HEK293 (cell line): ENCODE results near the gene PYDC1.

Experiments
- CTCF ChIA-PET: fragments of 350-600 bp; formaldehyde crosslinking; extraction: SDS; loops from one replicate; lab custom pipeline; 2021; ENCODE audit warnings: antibody characterized with exemption; lab: Yijun Ruan, JAX
- POLR2A ChIA-PET: fragments of 300-600 bp; formaldehyde crosslinking; extraction: SDS; loops from one replicate; lab custom pipeline; 2020; ENCODE audit warnings: antibody characterized with exemption, inconsistent platforms; lab: Yijun Ruan, JAX
- H3K27ac ChIP-seq: fragments of 200-500 bp; sonication (Bioruptor generic); 2 replicates; pipeline ENCODE4 v1.5.1; 2014; ENCODE audit warnings: low read depth, low read length, control low read depth, inconsistent platforms; ENCODE audit errors: extremely low read depth
- H3K36me3 ChIP-seq, 2 experiments: fragments of 200-500 bp in 1 of 2; sonication (Bioruptor generic) in 1 of 2; 1 replicate in 1 of 2; 2 replicates in 1 of 2; pipeline ENCODE4 v1.5.1; 2014 to 2017; ENCODE audit warnings: inconsistent platforms in 2 of 2, low read length in 2 of 2; ENCODE audit not compliant: control insufficient read depth in 2 of 2, insufficient read depth in 1 of 2
- H3K4me1 ChIP-seq: fragments of 200-500 bp; sonication (Bioruptor generic); 2 replicates; pipeline ENCODE4 v1.5.1; 2014; ENCODE audit warnings: mild to moderate bottlenecking, low read length, inconsistent platforms; ENCODE audit not compliant: control insufficient read depth, insufficient read depth
- H3K4me3 ChIP-seq: 2 replicates; pipeline ENCODE4 v1.5.1; 2011; ENCODE audit warnings: low read depth, mild to moderate bottlenecking, control low read depth, low read length, moderate library complexity
- H3K9me3 ChIP-seq: fragments of 200-500 bp; sonication (Bioruptor generic); 2 replicates; pipeline ENCODE4 v1.5.1; 2014; ENCODE audit warnings: low read depth, low read length, inconsistent platforms; ENCODE audit not compliant: control insufficient read depth, insufficient read depth
- BCL11B ChIP-seq: fragments of 450-650 bp; formaldehyde crosslinking; IDR thresholded peaks from 2 replicates; pipeline ENCODE4 v1.5.1; 2016; ENCODE audit warnings: low read depth, missing biosample characterization, missing genetic modification characterization
- GLI2 ChIP-seq: fragments of 450-650 bp; formaldehyde crosslinking; IDR thresholded peaks from 2 replicates; pipeline ENCODE4; 2017; ENCODE audit warnings: missing biosample characterization, missing genetic modification characterization, low read depth, borderline replicate concordance
- GLIS1 ChIP-seq: fragments of 450-650 bp; formaldehyde crosslinking; IDR thresholded peaks from 2 replicates; pipeline ENCODE4 v1.5.1; 2016; ENCODE audit warnings: missing biosample characterization, missing genetic modification characterization
- GLIS2 ChIP-seq: fragments of 450-650 bp; formaldehyde crosslinking; IDR thresholded peaks from 2 replicates; pipeline ENCODE4 v1.5.1; 2016; ENCODE audit warnings: missing biosample characterization, missing genetic modification characterization
- HOXC10 ChIP-seq: sonication (generic); formaldehyde crosslinking; IDR thresholded peaks from 2 replicates; pipeline ENCODE4 v1.8.1; 2023; ENCODE audit warnings: mild to moderate bottlenecking, missing genetic modification reagents
- PRDM4 ChIP-seq: fragments of 450-650 bp; formaldehyde crosslinking; IDR thresholded peaks from 2 replicates; pipeline ENCODE4 v1.5.1; 2017; ENCODE audit warnings: missing biosample characterization, missing genetic modification characterization
- TRIM28 ChIP-seq: IDR thresholded peaks from 2 replicates; pipeline ENCODE4 v1.6.1; 2011; ENCODE audit warnings: low read length, control low read depth, borderline replicate concordance
- ZFP3 ChIP-seq: fragments of 450-650 bp; formaldehyde crosslinking; IDR thresholded peaks from 2 replicates; pipeline ENCODE4 v1.5.1; 2016; ENCODE audit warnings: low read depth, missing biosample characterization, missing genetic modification characterization
- ZIC2 ChIP-seq: fragments of 450-650 bp; formaldehyde crosslinking; IDR thresholded peaks from 2 replicates; pipeline ENCODE4 v1.5.1; 2016; ENCODE audit warnings: missing biosample characterization, missing genetic modification characterization
- ZNF16 ChIP-seq: fragments of 450-650 bp; formaldehyde crosslinking; IDR thresholded peaks from 2 replicates; pipeline ENCODE4 v1.5.1; 2016; ENCODE audit warnings: low read depth, missing biosample characterization, missing genetic modification characterization
- ZNF18 ChIP-seq: fragments of 450-650 bp; formaldehyde crosslinking; IDR thresholded peaks from 2 replicates; pipeline ENCODE4 v1.5.1; 2016; ENCODE audit warnings: missing biosample characterization, missing genetic modification characterization
- ZNF391 ChIP-seq: fragments of 450-650 bp; formaldehyde crosslinking; IDR thresholded peaks from 2 replicates; pipeline ENCODE4 v1.5.1; 2016; ENCODE audit warnings: low read depth, missing biosample characterization, missing genetic modification characterization, borderline replicate concordance
- ZNF48 ChIP-seq: fragments of 450-650 bp; formaldehyde crosslinking; IDR thresholded peaks from 2 replicates; pipeline ENCODE4 v1.5.1; 2016; ENCODE audit warnings: missing biosample characterization, missing genetic modification characterization
- ZNF521 ChIP-seq: fragments of 450-650 bp; formaldehyde crosslinking; IDR thresholded peaks from 2 replicates; pipeline ENCODE4 v1.5.1; 2017; ENCODE audit warnings: missing biosample characterization, mild to moderate bottlenecking, missing genetic modification characterization
- ZNF530 ChIP-seq: fragments of 450-650 bp; formaldehyde crosslinking; IDR thresholded peaks from 2 replicates; pipeline ENCODE4 v1.5.1; 2016; ENCODE audit warnings: low read depth, missing biosample characterization, missing genetic modification characterization
- ZNF596 ChIP-seq: fragments of 450-650 bp; IDR thresholded peaks from 2 replicates; pipeline ENCODE4 v1.5.0; 2018; ENCODE audit warnings: missing biosample characterization, mild to moderate bottlenecking, missing genetic modification characterization, moderate library complexity
- ZNF677 ChIP-seq: fragments of 450-650 bp; IDR thresholded peaks from 2 replicates; pipeline ENCODE4 v1.5.0; 2018; ENCODE audit warnings: missing biosample characterization, mild to moderate bottlenecking, missing genetic modification characterization, moderate library complexity
- ZNF704 ChIP-seq: fragments of 450-650 bp; formaldehyde crosslinking; IDR thresholded peaks from 2 replicates; pipeline ENCODE4 v1.5.1; 2016; ENCODE audit warnings: missing biosample characterization, missing genetic modification characterization
- ZNF785 ChIP-seq: fragments of 450-650 bp; formaldehyde crosslinking; IDR thresholded peaks from 2 replicates; pipeline ENCODE4 v1.5.1; 2016; ENCODE audit warnings: missing biosample characterization, missing genetic modification characterization
- TF ChIP-seq, protein P1 (sequence below): fragments of 450-650 bp; formaldehyde crosslinking; optimal IDR thresholded peaks from 2 replicates; pipeline ENCODE3; 2016; ENCODE audit warnings: missing biosample characterization, mild to moderate bottlenecking, missing genetic modification characterization
- TF ChIP-seq, protein P2 (sequence below): fragments of 450-650 bp; formaldehyde crosslinking; IDR thresholded peaks from 2 replicates; pipeline ENCODE4 v1.5.1; 2016; ENCODE audit warnings: missing biosample characterization, missing genetic modification characterization
- TF ChIP-seq, protein P3 (sequence below): fragments of 450-650 bp; formaldehyde crosslinking; IDR thresholded peaks from 2 replicates; pipeline ENCODE4 v1.5.1; 2016; ENCODE audit warnings: missing biosample characterization, missing genetic modification characterization
- TF ChIP-seq, protein P4 (sequence below): fragments of 450-650 bp; formaldehyde crosslinking; IDR thresholded peaks from 2 replicates; pipeline ENCODE4 v1.5.1; 2017; ENCODE audit warnings: missing biosample characterization, missing genetic modification characterization

PYDC1 gene

GRCh38 chr16:31189412-31189778 lies 27.5 kb downstream of the PYDC1 start:
- Histone ChIP-seq H3K4me3 (no peak overlapping the region), H3K36me3 (peaks cover 87 to 100% of the 10 kb centered on the region in 2 experiments), H3K9me3 (no peaks in the 10 kb centered on the region), H3K4me1 (no peaks in the 10 kb centered on the region), H3K27ac (no peak overlapping the region)
- ChIA-PET POLR2A (interaction anchor here (0.7 to 3.1 kb wide), 4 partner anchors 9 to 47 kb away, joined by 3 to 25 read pairs (median 6); partner anchors contain the start of genes FUS and PYCARD), CTCF (no interaction called here)
- TF ChIP-seq, protein P1, sequence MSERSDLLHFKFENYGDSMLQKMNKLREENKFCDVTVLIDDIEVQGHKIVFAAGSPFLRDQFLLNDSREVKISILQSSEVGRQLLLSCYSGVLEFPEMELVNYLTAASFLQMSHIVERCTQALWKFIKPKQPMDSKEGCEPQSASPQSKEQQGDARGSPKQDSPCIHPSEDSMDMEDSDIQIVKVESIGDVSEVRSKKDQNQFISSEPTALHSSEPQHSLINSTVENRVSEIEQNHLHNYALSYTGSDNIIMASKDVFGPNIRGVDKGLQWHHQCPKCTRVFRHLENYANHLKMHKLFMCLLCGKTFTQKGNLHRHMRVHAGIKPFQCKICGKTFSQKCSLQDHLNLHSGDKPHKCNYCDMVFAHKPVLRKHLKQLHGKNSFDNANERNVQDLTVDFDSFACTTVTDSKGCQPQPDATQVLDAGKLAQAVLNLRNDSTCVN (tag by site-specific recombination): no peak
- no peak for TF ChIP-seq ZNF521 (tag by site-specific recombination)
- TF ChIP-seq ZNF596: no peak
- no peak for TF ChIP-seq ZNF677
- no peak for TF ChIP-seq HOXC10 (CRISPR knock-in tag)
- no peak for TF ChIP-seq ZNF48 (tag by site-specific recombination)
- TF ChIP-seq, protein P2, sequence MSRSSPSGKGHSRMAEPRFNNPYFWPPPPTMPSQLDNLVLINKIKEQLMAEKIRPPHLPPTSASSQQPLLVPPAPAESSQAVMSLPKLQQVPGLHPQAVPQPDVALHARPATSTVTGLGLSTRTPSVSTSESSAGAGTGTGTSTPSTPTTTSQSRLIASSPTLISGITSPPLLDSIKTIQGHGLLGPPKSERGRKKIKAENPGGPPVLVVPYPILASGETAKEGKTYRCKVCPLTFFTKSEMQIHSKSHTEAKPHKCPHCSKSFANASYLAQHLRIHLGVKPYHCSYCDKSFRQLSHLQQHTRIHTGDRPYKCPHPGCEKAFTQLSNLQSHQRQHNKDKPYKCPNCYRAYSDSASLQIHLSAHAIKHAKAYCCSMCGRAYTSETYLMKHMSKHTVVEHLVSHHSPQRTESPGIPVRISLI (tag by site-specific recombination): no peak
- no peak for TF ChIP-seq ZFP3 (tag by site-specific recombination)
- TF ChIP-seq ZNF530: no peak
- no peak for TF ChIP-seq ZNF391 (tag by site-specific recombination)
- TF ChIP-seq ZNF16: no peak

DNA sequence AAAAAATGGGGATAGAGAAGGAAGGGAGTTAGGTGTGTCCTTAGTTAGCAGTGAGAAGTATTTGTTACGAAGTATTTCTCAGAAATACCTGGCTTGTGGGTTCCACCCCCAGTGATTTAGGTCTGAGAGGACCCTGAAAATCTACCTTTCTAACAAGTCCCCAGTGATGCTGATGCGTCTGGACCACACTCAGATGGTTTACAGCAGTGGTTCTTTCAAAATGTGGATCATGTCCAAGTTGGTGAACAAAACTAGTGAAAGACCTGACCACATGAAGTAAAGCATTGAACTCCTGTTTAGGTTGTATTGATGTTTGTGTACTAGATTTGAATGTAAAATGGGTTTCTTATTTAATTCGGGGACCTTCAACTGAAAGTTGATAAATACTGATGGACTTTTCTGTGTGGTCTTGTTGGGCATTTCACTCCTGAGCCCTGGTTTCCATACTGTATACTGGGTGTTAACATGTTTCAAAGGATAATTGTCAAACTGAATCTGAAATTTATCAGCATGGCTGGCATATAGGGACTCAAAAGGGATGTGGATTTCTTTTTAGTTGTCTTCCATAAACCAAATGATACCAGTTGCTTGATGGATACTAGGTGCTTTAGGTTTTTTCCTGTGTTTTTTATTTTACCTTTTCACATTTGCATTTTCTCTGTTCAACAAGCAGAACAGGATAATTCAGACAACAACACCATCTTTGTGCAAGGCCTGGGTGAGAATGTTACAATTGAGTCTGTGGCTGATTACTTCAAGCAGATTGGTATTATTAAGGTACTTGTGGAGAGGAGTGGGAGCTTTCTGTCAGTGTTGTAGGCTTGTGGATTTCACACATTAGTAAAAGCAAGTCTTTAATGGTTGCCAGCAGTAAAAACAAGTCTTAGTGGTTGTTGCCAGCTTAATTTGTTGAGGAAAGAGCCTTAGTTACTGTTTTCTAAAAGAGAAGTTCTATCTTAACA lies 28.2 kb downstream of the PYDC1 start:
- POLR2A ChIA-PET: interaction anchor here (0.6 to 3.1 kb wide), 5 partner anchors 8 to 47 kb away, joined by 3 to 25 read pairs (median 4); partner anchors contain the start of genes FUS and PYCARD
- CTCF ChIA-PET: no interaction called here
- no peak overlapping the region for H3K27ac ChIP-seq
- H3K4me3 ChIP-seq: no peak overlapping the region
- peaks cover 85 to 100% of the 10 kb centered on the region in 2 experiments for H3K36me3 ChIP-seq
- no peaks in the 10 kb centered on the region for H3K9me3 ChIP-seq
- no peaks in the 10 kb centered on the region for H3K4me1 ChIP-seq
- TF ChIP-seq PRDM4 (tag by site-specific recombination) (no peak), BCL11B (no peak), TRIM28 (no peak), GLIS2 (tag by site-specific recombination) (no peak), ZIC2 (tag by site-specific recombination) (no peak), ZNF18 (tag by site-specific recombination) (no peak), GLIS1 (tag by site-specific recombination) (no peak), ZNF785 (tag by site-specific recombination) (no peak), ZNF704 (tag by site-specific recombination) (no peak), GLI2 (tag by site-specific recombination) (no peak)
- TF ChIP-seq, protein P3, sequence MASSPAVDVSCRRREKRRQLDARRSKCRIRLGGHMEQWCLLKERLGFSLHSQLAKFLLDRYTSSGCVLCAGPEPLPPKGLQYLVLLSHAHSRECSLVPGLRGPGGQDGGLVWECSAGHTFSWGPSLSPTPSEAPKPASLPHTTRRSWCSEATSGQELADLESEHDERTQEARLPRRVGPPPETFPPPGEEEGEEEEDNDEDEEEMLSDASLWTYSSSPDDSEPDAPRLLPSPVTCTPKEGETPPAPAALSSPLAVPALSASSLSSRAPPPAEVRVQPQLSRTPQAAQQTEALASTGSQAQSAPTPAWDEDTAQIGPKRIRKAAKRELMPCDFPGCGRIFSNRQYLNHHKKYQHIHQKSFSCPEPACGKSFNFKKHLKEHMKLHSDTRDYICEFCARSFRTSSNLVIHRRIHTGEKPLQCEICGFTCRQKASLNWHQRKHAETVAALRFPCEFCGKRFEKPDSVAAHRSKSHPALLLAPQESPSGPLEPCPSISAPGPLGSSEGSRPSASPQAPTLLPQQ (tag by site-specific recombination): no peak
- TF ChIP-seq, protein P4, sequence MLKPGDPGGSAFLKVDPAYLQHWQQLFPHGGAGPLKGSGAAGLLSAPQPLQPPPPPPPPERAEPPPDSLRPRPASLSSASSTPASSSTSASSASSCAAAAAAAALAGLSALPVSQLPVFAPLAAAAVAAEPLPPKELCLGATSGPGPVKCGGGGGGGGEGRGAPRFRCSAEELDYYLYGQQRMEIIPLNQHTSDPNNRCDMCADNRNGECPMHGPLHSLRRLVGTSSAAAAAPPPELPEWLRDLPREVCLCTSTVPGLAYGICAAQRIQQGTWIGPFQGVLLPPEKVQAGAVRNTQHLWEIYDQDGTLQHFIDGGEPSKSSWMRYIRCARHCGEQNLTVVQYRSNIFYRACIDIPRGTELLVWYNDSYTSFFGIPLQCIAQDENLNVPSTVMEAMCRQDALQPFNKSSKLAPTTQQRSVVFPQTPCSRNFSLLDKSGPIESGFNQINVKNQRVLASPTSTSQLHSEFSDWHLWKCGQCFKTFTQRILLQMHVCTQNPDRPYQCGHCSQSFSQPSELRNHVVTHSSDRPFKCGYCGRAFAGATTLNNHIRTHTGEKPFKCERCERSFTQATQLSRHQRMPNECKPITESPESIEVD (tag by site-specific recombination): no peak
